Suprapubic skin (tissue), 4 donors: ENCODE measurements around the gene PAPSS2. TPM values are rescaled to one million over a fixed set of nuclear protein-coding genes. Genes with fewer than 3 reads are reported as not detected.

Source experiments
- DNase-seq, 2 donors: peaks; one replicate each; pipeline ENCODE4 v3.0.0-alpha.2; 2019; ENCODE audit warnings: low spot score in 2 of 2
- H3K27ac ChIP-seq: fragments of 200-600 bp; sonication (generic); one replicate; pipeline ENCODE4 v1.5.1; 2019
- H3K27me3 ChIP-seq: fragments of 200-600 bp; sonication (generic); one replicate; pipeline ENCODE4 v1.5.1; 2019
- H3K36me3 ChIP-seq: fragments of 200-600 bp; sonication (generic); one replicate; pipeline ENCODE4 v1.5.1; 2019
- H3K4me1 ChIP-seq: fragments of 200-600 bp; sonication (generic); one replicate; pipeline ENCODE4 v1.5.1; 2019
- H3K4me3 ChIP-seq: fragments of 200-600 bp; sonication (generic); one replicate; pipeline ENCODE4 v1.5.1; 2019; ENCODE audit warnings: mild to moderate bottlenecking
- H3K9me3 ChIP-seq: fragments of 200-600 bp; sonication (generic); one replicate; pipeline ENCODE4 v1.5.1; 2019
- EP300 ChIP-seq: sonication (generic); formaldehyde crosslinking; IDR thresholded peaks from one replicate; pipeline ENCODE4 v1.6.1; 2017; ENCODE audit warnings: antibody characterized with exemption
- POLR2A ChIP-seq, 2 donors: fragments of 450-650 bp; IDR thresholded peaks; one replicate each; pipeline ENCODE4 v1.6.1; 2017; ENCODE audit warnings: antibody characterized with exemption in 2 of 2, mild to moderate bottlenecking in 2 of 2, moderate library complexity in 2 of 2
- POLR2AphosphoS5 ChIP-seq, 3 donors: sonication (generic); formaldehyde crosslinking; IDR thresholded peaks; one replicate each; pipeline ENCODE4 v1.6.1; 2017; ENCODE audit warnings: antibody characterized with exemption in 3 of 3
- WGBS: methylation state at CpG from one replicate; pipeline ENCODE4 v1.1.5; 2018; 5-methylcytosine and 5-hydroxymethylcytosine counted together
- total RNA-seq, 4 donors: library from RNA; depleted of rRNA; stranded (reverse); fragments of >200 nt; gene quantifications; one replicate each; pipeline ENCODE4 v1.1.0, GENCODE V29; 2016
- TF ChIP-seq, protein P1 (sequence below), 2 donors: fragments of 200-600 bp in 1 of 2; fragments of 450-650 bp in 1 of 2; sonication (generic) in 1 of 2; IDR thresholded peaks; one replicate each; pipeline ENCODE4 v1.5.1; 2016 to 2019; ENCODE audit warnings: antibody characterized with exemption in 2 of 2, mild to moderate bottlenecking in 1 of 2, moderate library complexity in 1 of 2

PAPSS2 gene
- total RNA-seq, 4 donors from 2014 or later: 2.4 to 5.6 (median 3.4) TPM

DNA sequence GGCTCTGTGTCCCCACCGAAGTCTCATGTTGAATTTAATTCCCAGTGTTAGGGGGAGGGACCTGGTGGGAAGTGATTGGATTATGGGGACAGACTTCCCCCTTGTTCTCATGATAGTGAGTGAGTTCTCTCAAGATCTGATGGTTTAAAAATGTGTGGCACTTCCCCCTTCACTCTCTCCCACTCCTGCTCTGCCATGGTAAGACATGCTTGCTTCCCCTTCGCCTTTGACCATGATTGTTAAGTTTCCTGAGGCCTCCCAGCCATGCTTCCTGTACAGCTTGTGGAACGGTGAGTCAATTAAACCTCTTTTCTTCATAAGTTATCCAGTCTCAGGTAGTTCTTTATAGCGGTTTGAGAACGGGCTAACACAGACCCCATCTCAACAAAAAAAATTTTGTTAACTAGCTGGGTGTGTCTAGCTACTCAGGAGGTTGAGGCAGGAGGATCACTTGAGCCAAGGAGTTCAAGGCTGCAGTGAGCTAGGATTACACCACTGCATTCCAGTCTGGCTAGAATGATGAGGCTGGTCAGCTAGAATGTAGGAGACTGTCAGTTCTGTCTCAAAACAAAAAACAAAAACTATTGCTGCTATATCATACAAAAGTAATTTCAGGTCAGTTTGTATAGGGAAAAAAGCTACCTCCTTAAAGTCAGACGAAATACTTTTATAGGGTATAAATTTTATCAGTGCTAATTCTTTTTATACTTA lies 100.7 kb downstream of the PAPSS2 start:
- Histone ChIP-seq H3K4me3 (no peak overlapping the region), H3K9me3 (no peaks in the 10 kb centered on the region), H3K27ac (no peak overlapping the region), H3K4me1 (no peaks in the 10 kb centered on the region), H3K36me3 (peaks cover 28% of the 10 kb centered on the region), H3K27me3 (no peaks in the 10 kb centered on the region)
- DNase-seq: no peak
- 75% methylated on average over 6 of the region's 6 CpGs for WGBS
- TF ChIP-seq POLR2AphosphoS5 (IDR thresholded peaks at IDR 0.05): no peak
- TF ChIP-seq POLR2A (IDR thresholded peaks at IDR 0.05): no peak
- TF ChIP-seq EP300: no peak
- TF ChIP-seq, protein P1, sequence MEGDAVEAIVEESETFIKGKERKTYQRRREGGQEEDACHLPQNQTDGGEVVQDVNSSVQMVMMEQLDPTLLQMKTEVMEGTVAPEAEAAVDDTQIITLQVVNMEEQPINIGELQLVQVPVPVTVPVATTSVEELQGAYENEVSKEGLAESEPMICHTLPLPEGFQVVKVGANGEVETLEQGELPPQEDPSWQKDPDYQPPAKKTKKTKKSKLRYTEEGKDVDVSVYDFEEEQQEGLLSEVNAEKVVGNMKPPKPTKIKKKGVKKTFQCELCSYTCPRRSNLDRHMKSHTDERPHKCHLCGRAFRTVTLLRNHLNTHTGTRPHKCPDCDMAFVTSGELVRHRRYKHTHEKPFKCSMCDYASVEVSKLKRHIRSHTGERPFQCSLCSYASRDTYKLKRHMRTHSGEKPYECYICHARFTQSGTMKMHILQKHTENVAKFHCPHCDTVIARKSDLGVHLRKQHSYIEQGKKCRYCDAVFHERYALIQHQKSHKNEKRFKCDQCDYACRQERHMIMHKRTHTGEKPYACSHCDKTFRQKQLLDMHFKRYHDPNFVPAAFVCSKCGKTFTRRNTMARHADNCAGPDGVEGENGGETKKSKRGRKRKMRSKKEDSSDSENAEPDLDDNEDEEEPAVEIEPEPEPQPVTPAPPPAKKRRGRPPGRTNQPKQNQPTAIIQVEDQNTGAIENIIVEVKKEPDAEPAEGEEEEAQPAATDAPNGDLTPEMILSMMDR (IDR thresholded peaks at IDR 0.05): no peak

DNA sequence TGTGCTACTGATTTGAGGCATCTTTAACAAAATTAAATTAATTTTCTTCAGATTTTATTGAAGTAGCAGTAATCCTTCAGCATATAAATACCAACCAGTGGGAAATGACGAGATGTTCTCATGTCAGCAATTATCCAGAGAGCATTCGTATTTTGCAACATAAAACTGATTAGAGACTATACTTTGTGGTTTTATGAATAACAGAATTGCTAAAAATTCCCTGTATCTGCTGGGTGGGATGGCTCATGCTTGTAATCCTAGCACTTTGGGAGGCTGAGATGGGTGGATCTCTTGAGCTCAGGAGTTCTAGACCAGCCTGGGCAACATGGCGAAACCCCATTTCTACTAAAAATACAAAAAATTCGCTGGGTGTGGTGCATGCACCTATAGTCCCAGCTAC lies 101.5 kb downstream of the PAPSS2 start:
- Histone ChIP-seq H3K9me3 (no peaks in the 10 kb centered on the region), H3K36me3 (peaks cover 26% of the 10 kb centered on the region), H3K27ac (no peak overlapping the region), H3K27me3 (no peaks in the 10 kb centered on the region), H3K4me1 (no peaks in the 10 kb centered on the region), H3K4me3 (no peak overlapping the region)
- no peak for TF ChIP-seq POLR2A (IDR thresholded peaks at IDR 0.05)
- TF ChIP-seq, protein P1 (IDR thresholded peaks at IDR 0.05): no peak
- no peak for TF ChIP-seq POLR2AphosphoS5 (IDR thresholded peaks at IDR 0.05)
- no peak for TF ChIP-seq EP300
- WGBS: 91% methylated on average over 4 of the region's 4 CpGs
- no peak for DNase-seq

DNA sequence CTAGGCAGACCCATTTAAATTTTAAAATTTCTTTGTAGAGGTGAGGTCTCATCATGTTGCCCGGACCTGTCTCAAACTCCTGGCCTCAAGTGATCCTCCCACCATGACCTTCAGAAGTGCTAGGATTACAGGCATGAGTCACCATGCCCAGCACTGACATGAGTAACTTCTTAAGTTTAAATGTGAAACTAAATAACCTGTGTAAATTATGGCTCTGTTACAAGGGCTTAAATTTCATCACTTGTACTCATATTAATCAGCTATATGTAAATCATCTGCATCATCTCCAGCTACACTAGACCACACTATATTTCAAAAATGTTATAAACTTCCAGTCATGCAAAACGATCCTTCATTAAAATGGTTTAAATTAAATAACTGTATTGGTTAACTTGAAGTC lies 102.2 kb downstream of the PAPSS2 start:
- Histone ChIP-seq H3K4me1 (no peaks in the 10 kb centered on the region), H3K9me3 (no peaks in the 10 kb centered on the region), H3K27ac (no peak overlapping the region), H3K36me3 (peaks cover 29% of the 10 kb centered on the region), H3K4me3 (no peak overlapping the region), H3K27me3 (no peaks in the 10 kb centered on the region)
- TF ChIP-seq, protein P1 (IDR thresholded peaks at IDR 0.05): no peak
- no peak for TF ChIP-seq POLR2AphosphoS5 (IDR thresholded peaks at IDR 0.05)
- no peak for TF ChIP-seq EP300
- no peak for TF ChIP-seq POLR2A (IDR thresholded peaks at IDR 0.05)
- WGBS: 68% methylated on average over 2 of the region's 2 CpGs
- no peak for DNase-seq

DNA sequence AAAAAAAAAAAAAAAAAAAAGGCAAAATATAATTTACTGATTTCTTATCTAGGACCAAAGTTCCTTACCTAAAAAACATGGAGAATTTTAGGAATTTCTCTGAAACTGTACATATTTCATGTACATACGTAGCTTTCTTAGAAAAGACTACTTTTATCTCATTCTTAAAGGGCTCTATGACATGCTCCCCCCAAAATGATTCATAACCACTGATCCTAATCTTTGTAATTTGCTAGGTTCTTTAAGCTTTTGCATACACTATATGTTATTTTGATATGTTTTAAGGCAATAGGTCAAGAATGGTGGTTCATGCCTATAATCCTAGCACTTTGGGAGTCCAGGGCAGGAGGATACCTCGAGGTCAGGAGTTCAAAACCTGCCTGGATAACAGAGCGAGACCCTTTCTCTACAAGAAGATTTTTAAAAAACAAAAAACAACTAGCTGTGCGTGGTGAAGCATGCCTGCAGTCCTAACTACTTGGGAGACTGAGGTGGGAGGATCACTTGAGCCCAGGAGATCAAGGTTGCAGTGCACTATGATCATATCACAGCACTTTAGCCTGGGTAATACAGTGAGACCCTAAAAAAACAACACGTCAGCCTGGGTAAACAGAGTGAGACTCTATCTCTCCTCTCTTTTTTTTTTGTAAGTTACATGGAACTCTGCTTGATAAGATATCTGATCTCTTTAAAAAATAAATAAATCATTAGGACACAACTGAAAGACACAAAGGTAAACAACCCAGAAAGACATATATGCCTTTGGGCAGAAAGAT lies 103.6 kb downstream of the PAPSS2 start:
- no peak for DNase-seq
- no peaks in the 10 kb centered on the region for H3K9me3 ChIP-seq
- no peak for TF ChIP-seq POLR2A (IDR thresholded peaks at IDR 0.05)
- TF ChIP-seq EP300: no peak
- TF ChIP-seq POLR2AphosphoS5 (IDR thresholded peaks at IDR 0.05): no peak
- TF ChIP-seq, protein P1 (IDR thresholded peaks at IDR 0.05): no peak
- no peaks in the 10 kb centered on the region for H3K4me1 ChIP-seq
- no peak overlapping the region for H3K4me3 ChIP-seq
- peaks cover 43% of the 10 kb centered on the region for H3K36me3 ChIP-seq
- no peak overlapping the region for H3K27ac ChIP-seq
- no peaks in the 10 kb centered on the region for H3K27me3 ChIP-seq
- 89% methylated on average over 5 of the region's 5 CpGs for WGBS
